LNCaP clone FGC (cell line): Measurements from ENCODE around the gene SLC35F5.

Source experiments
- DNase-seq: peaks from one replicate; pipeline ENCODE4 v3.0.0-alpha.2; 2011; ENCODE audit warnings: low read depth
- H3K4me3 ChIP-seq: 2 replicates; pipeline ENCODE4 v1.5.1; 2011; ENCODE audit warnings: mild to moderate bottlenecking, low read depth, low read length, control low read depth
- CTCF ChIP-seq: IDR thresholded peaks from 2 replicates; pipeline ENCODE4 v1.5.1; 2012; ENCODE audit warnings: mild to moderate bottlenecking; ENCODE audit not compliant: control insufficient read depth, insufficient read depth; ENCODE audit errors: extremely low read depth

SLC35F5 gene

GRCh38 chr2:113756355-113757137, at the start of gene SLC35F5:
SLC35F5 (minus strand) TSS chr2:113756642; CDS start chr2:113756409, 233 bp downstream.
- TF ChIP-seq CTCF = no peak
- peak within 1 kb of the TSS; percentile 93 for H3K4me3 ChIP-seq
- DNase-seq = peak; percentile 41

GRCh38 chr2:113799375-113799774, 42.9 kb upstream of the SLC35F5 start:
- H3K4me3 ChIP-seq = no peak overlapping the region
- TF ChIP-seq CTCF = no peak
- no peak for DNase-seq

GRCh38 chr2:113797237-113797636, 40.8 kb upstream of the SLC35F5 start:
- DNase-seq = no peak
- H3K4me3 ChIP-seq = no peak overlapping the region
- no peak for TF ChIP-seq CTCF

- DNase-seq = no peak
- H3K4me3 ChIP-seq = no peak overlapping the region
- no peak for TF ChIP-seq CTCF
These were observed 40.2 kb upstream of the SLC35F5 start for GRCh38 chr2:113796592-113797175.

- DNase-seq = no peak
- H3K4me3 ChIP-seq = no peak overlapping the region
- no peak for TF ChIP-seq CTCF
These were observed 39.0 kb upstream of the SLC35F5 start for GRCh38 chr2:113795405-113795920.

GRCh38 chr2:113791697-113792590, 35.5 kb upstream of the SLC35F5 start:
- H3K4me3 ChIP-seq = no peak overlapping the region
- TF ChIP-seq CTCF = no peak
- DNase-seq = no peak
